SKM-1 (cell line): ENCODE measurements around the gene SBK1.

Experiments
- DNase-seq: peaks from one replicate; lab custom pipeline; 2025; ENCODE audit not compliant: unreplicated experiment; lab: John Stamatoyannopoulos, UW

SBK1 gene

GRCh38 chr16:28280881-28281836 lies 11.2 kb upstream of the SBK1 start:
- no peak for DNase-seq

DNA sequence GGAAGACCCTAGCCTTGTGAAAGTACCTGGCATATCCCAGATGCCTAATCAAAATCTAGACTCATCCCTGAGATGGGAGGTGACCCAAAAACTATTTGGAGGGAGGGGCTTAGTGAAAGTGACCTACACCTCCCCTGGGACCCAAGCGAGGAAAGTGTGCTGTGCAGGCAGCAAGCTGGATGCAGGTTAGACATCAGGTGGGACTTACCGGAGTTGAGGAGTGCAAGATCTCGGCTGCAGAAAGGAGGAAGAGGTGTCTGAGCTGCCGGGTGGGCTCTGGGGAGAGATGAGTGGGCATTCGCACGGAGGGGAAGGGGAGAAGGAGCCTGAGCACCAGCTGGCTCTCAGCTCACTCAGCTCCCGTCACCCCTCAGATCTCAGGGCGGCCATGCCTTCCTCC lies 10.3 kb upstream of the SBK1 start:
- DNase-seq, result no peak

GRCh38 chr16:28283173-28283572 lies 9.2 kb upstream of the SBK1 start:
- no peak for DNase-seq

DNA sequence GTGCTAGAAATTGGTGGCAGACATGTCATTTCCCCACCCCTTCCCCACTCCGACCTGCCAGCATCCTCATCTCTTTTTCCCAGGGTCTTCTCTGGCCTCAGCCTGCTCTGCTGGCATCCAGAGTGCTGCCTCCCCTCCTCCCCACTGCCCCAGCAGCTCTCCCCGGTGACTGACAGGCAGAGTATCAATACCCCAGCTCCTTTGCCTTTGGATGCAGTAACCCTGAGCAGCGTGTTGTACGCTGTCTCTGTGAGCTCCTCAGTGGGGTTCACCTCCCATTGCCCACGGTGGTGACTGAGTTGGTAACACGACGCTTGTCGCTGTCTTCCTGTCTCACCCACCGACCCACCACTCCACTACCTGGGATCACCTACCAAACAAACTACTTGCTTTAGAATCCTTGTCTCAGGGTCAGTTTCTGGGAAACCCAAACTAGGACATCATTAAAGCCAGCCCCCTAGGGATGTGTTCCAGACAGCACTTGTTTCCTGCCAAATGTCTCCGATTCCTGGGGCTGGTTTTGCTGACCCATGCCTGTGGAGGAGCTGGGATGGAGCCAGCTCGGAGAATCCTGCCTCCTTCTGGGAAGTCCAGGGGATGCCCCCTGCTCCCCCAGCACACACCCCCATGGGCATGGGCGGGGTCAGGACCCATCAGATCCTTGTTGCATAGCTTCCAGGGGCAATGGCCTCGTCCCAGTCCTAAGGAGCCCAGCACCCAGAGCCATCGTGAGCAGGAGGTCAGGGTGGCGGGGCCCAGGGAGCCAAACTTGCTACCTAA lies 8.3 kb upstream of the SBK1 start:
- DNase-seq, result no peak

- no peak for DNase-seq
Measured at GRCh38 chr16:28285649-28286048, 6.7 kb upstream of the SBK1 start.

- no peak for DNase-seq
Measured at GRCh38 chr16:28288114-28288513, 4.2 kb upstream of the SBK1 start.

DNA sequence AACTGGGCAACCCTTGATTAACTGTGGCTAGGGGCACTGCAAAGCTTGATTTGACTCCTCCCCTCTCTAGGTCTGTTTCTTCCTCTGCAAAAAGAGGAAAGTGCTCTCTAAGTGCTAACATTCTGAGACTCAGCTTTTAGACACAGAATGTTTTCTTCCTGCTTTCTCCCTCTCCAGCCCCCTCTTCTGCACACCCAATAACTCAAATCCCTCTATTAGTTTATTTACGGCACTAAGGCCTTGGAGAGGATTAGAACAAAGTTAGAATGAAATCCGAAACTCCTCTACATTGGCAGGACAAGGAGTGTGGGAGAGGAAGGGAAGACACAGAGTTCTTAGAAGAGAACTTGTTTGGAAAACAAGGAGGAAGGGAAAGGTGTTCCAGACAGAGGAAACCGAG lies 3.3 kb upstream of the SBK1 start:
- DNase-seq, result no peak

DNA sequence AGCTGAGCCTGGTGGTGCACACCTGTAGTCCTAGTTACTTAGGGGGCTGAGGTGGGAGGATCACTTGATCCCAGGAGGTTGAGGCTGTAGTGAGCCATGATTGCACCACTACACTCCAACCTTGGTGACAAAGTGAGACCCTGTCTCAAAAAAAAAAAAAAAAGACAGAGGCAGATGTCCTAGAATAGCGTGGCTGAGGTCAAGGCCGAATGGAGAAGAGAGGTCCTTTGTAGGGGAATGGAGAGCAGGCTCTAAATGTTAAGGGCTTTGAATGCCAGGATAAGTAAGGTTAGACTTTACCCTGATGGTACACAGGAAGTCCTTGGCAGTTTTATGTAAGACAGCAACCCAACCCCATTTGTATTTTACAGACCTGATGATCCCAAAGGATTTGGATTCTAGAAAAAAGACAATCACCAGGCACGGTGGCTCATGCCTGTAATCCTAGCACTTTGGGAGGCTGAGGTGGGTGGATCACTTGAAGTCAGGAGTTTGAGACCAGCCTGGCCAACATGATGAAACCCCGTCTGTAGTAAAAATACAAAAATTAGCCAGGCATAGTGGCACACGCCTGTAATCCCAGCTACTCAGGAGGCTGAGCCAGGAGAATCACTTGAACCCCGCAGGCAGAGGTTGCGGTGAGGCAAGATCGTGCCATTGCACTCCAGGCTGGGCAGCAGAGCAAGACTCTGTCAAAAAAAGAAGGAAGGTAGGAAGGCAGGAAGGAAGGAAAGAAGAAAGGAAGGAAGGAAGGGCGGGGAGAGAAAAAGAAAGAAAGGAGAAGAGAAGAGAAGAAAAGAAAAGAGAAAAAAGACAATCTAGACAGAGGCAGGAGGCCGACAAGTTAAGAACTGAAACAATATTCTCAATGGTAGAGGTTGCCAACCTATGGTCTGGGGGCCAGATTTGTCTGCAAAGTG lies 2.1 kb upstream of the SBK1 start:
- DNase-seq, result no peak

DNA sequence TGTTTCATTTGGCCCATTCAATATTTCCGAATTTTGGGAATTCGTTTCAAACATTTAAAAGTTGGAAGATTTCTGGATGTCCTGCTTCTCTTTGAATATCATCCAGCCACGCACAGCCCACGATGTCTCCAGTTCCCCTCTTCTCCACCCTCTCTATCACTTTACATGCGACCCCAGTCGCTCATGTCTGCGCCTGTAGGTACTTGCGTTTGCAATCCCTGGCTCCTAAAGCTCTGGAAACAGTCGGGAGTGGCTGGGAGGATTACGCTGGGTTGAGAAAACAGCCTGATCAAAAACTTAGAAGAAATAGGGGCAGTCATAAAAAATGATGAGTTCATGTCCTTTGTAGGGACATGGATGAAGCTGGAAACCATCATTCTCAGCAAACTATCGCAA lies 1.5 kb upstream of the SBK1 start:
- DNase-seq, result no peak

DNA sequence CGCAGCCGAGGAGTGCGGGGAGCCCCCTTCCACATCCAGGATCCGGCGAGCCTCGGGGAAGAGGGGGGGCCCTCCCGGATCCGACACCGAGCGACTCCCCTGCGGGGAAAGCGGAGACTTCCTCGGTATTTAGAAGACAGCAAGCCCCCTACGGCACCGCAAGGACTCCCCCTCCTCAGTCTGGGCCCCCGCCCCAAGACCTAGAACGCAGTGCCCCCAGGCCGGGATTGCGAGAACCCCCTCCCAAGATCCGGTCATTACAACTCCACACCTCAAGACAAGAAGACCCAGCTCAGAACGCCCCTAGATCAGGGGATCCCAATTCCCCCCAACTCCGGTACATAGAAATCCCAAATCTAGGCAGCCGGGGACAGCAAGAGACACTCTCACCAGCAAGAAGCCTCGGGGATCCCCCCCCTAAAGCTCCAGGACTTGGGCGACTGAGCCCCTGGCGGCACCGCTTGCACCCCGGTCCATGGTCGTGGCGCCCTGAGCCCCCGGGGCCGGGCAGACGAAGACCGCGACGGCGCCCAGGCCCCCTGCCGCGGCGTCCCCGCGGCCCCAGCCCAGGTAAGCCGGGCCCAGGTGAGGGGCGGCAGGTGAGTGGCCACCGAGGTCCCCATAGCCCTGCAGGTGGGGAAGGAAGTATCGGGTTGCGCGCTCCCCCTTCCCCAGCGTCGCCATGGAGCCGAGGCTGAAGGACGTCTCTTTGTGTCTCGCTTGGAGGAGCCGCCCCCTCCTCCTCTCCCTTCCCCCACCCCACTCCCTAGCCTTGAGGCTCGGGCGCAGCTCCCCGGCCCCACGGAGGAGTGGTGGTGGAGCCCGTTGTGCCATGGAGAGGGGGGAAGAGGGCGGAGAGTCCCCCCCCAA lies 641 bp downstream of the SBK1 start:
- no peak for DNase-seq

GRCh38 chr16:28293601-28293960 lies 1.3 kb downstream of the SBK1 start:
- no peak for DNase-seq

DNA sequence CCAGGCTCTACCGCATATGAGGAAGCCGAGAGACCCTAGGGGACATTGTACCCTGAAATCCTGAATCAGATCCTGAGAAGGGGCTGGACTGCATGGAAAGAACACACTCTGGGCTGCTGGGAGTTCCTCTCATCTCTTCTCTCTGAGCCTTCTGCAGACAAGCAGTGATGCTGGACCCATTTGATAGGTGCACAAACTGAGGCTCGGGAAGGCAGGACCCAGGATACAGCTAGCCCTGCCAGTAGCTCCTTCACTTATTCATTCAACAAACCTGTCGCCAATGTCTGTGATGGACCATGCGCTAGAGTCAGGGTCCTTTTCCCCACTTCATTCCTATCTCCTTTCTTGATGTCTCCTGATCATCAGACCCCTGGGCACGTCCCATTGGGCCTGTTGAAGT lies 1.9 kb downstream of the SBK1 start:
- DNase-seq, result no peak

DNA sequence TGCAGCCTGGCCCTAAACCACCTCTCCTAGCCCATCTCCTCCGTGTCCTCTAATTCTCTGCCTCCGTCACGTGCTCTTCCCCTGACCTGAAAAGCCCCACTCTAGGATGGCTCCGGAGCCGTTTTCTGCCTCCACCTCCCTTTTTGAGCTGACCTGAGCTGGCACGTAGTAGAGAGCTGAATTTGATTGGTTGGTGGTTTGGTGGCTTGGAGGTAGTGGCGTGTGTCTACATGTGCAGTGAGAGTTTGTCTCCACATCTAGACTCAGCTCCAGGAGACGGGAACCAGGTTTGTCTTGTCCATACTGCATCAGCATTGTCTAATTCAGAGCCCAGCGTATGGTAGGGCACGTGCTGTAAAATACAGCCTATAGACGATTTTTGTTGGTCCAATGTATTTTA lies 3.0 kb downstream of the SBK1 start:
- DNase-seq, result no peak

DNA sequence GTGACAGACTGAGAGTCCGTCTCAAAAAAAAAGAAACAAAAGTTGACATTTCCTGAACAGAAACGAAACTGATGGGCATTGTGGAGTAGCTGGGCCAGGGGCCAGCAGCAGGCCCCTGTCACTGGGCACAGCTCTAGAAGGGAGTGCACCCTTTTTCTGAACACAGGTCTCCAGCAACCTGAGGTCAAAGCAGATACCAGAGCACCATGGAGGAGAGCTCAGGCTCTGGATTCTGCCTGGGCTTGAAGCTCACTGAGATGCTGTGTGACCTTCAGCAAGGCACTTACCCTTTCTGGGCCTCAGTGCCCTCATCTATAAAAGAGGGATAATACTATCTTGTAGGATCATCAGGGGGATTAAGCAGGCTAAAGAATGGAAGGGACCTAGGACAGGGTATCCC lies 5.0 kb downstream of the SBK1 start:
- DNase-seq, result no peak

DNA sequence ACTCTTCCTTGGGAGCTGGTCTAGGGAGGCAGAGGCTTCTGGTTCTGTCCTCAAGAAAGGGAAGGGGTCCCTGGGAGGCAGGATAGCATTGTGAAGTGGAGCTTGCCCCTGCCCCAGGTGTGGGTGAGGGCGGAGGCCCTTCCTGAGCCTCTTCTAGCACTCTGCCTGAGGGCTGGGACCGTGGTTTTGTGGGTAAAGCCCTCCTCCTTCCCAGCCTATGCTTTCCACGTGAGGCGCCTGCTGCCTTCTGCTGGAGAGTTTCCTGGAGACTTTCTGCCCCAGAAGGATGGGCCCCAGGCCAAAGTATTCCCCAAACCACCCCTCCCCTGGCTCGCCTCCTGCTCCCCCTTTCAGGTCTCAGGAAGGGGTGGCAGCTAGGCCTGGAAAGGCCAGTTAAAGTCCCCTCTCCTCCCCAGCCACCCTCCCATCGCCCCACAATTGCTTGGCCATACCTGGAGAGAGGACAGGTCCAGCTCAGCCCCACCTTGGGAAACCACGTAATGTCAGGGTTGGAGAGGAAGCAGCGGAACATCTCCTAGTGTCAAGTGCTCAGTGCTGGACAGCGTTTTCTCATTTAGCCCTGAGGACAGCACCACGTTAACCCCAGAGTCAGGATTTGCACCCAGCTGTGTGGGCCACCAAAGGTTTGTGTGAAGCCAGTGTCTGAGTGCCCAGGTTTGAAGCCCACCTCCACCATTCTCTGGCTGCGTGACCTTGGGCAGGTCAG lies 5.6 kb downstream of the SBK1 start:
- DNase-seq, result no peak

DNA sequence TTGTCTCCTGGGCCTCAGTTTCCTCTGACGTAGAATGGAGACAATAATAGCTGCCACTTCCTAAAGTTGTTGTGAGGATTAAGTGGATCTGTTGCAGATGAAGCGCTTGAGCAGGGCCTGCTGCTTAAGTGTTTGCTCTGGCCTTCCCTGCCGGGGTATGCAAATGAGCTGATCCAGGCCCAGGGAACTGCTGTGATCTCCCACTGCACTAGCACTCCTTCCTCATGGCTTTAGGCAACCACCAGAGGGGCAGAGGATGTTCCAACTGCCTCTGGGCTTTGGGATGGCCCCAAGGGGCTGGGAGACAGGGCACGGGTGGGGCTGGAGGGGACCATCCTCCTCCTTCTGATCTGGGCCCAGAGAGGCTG lies 6.2 kb downstream of the SBK1 start:
- no peak for DNase-seq

- DNase-seq, result no peak
Measured at GRCh38 chr16:28300327-28300726, 8.0 kb downstream of the SBK1 start.

- no peak for DNase-seq
Measured at GRCh38 chr16:28301154-28301553, 8.8 kb downstream of the SBK1 start.

GRCh38 chr16:28301620-28302019 lies 9.3 kb downstream of the SBK1 start:
- DNase-seq, result no peak

DNA sequence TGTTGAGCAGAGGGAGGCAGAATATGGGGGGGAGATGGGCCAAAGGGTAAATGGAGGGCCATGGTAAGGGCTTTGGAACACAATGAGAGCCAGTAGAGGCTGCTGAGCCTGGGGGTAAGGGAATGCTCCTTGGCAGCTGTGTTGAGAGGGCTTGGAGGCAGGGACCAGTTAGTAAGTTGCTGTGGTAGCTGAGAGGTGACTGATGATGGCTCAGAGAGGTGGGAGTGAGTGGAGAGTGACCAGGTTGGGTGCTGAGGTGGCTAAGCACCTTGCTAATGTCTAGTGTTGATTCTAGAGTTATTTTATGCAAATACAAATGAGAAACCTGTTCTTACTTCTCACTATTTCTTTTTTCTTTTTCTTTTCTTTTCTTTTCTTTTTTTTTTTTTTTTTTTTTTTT lies 10.8 kb downstream of the SBK1 start:
- no peak for DNase-seq
